ENCODE measurements around the gene EFR3B. TPM values are rescaled to one million over a fixed set of nuclear protein-coding genes. Genes with fewer than 3 reads are reported as not detected.

EFR3B gene
- total RNA-seq, 1 donor from 2014 or later: 15.4 TPM

DNA sequence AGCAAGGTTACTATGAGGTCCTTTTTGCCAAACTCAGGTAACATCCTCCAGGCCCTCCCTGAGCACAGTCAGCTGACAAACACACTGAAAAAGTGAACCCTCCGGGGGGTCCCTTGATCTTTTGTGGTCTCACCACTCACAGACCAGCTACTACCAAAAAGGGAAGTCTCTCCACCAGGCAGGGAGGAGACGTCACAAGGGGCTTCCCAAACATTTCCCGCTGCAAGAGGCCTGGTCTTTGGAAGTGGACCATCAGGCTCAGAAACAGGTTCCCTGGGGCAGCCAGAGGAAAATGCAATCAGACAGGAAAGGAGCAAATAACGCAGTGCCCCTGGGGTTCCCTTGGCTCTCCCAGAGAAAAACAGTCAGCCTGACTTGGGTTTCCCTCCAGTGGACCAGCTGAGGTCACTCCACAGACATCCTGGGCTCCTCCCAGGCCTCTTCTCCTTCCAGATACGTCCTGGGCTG, 165.2 kb downstream of the EFR3B start:
- H3K9me3 Mint-ChIP-seq: no peaks in the 10 kb centered on the region
- H3K27me3 Mint-ChIP-seq (ENCODE audit: low read depth): no peaks in the 10 kb centered on the region
- no peak overlapping the region for H3K4me3 Mint-ChIP-seq
- peaks cover 5% of the 10 kb centered on the region for H3K4me1 Mint-ChIP-seq
- DNase-seq (ENCODE audit: low spot score in 2 of 2, unreplicated experiment in 2 of 2): no peak
- TF ChIP-seq, protein P1, sequence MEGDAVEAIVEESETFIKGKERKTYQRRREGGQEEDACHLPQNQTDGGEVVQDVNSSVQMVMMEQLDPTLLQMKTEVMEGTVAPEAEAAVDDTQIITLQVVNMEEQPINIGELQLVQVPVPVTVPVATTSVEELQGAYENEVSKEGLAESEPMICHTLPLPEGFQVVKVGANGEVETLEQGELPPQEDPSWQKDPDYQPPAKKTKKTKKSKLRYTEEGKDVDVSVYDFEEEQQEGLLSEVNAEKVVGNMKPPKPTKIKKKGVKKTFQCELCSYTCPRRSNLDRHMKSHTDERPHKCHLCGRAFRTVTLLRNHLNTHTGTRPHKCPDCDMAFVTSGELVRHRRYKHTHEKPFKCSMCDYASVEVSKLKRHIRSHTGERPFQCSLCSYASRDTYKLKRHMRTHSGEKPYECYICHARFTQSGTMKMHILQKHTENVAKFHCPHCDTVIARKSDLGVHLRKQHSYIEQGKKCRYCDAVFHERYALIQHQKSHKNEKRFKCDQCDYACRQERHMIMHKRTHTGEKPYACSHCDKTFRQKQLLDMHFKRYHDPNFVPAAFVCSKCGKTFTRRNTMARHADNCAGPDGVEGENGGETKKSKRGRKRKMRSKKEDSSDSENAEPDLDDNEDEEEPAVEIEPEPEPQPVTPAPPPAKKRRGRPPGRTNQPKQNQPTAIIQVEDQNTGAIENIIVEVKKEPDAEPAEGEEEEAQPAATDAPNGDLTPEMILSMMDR (IDR thresholded peaks at IDR 0.05; ENCODE audit: unreplicated experiment): no peak
- no peaks in the 10 kb centered on the region for H3K36me3 Mint-ChIP-seq
- no peak overlapping the region for H3K27ac Mint-ChIP-seq

Other genes starting within 250 kb of the EFR3B start
- 17.2 to 22.4 TPM (median 22.0 TPM) in 3 replicates for gene PTRHD1, start 248.7 kb upstream of the EFR3B start, total RNA-seq
- 18.1 to 19.0 TPM (median 18.8 TPM) in 3 replicates for gene CENPO, start 248.7 kb upstream of the EFR3B start, total RNA-seq
- gene ADCY3, start 121.8 kb upstream of the EFR3B start, total RNA-seq: 38.6 to 42.4 TPM (median 41.3 TPM) in 3 replicates
- gene DNAJC27, start 70.1 kb upstream of the EFR3B start, total RNA-seq: 10.4 to 10.9 TPM (median 10.6 TPM) in 3 replicates
- 0.29 TPM in 1 of 3 replicates, not detected in the others for gene POMC, start 126.5 kb downstream of the EFR3B start, total RNA-seq

Data from mesothelial cell of epicardium (in vitro differentiated cells).